Measurements from ENCODE around the gene PSMC3. TPM values are rescaled to one million over a fixed set of nuclear protein-coding genes. Genes with fewer than 3 reads are reported as not detected.
A peak's percentile ranks its signal among the peaks of the same experiment; 100 is the strongest.

PSMC3 gene
- 162 and 194 TPM in 2 replicates for total RNA-seq (2022)
- Bru-seq, nascent RNA: percentile 81 among the genes with signal in this experiment
- BruChase-seq, experiment 1, labeled RNA remaining after a 6-hour chase: percentile 90 among the genes with signal in this experiment
- BruChase-seq, experiment 2, labeled RNA remaining after a 2-hour chase: percentile 80 among the genes with signal in this experiment
- long read RNA-seq, transcript PSMC3-212 (12 exons, 1,373 nt): major isoform, 560 of 691 reads
- long read RNA-seq, partial matches to known transcripts: 64 of 691 reads
- long read RNA-seq, other reads (novel, unspliced or antisense): 67 of 691 reads

DNA sequence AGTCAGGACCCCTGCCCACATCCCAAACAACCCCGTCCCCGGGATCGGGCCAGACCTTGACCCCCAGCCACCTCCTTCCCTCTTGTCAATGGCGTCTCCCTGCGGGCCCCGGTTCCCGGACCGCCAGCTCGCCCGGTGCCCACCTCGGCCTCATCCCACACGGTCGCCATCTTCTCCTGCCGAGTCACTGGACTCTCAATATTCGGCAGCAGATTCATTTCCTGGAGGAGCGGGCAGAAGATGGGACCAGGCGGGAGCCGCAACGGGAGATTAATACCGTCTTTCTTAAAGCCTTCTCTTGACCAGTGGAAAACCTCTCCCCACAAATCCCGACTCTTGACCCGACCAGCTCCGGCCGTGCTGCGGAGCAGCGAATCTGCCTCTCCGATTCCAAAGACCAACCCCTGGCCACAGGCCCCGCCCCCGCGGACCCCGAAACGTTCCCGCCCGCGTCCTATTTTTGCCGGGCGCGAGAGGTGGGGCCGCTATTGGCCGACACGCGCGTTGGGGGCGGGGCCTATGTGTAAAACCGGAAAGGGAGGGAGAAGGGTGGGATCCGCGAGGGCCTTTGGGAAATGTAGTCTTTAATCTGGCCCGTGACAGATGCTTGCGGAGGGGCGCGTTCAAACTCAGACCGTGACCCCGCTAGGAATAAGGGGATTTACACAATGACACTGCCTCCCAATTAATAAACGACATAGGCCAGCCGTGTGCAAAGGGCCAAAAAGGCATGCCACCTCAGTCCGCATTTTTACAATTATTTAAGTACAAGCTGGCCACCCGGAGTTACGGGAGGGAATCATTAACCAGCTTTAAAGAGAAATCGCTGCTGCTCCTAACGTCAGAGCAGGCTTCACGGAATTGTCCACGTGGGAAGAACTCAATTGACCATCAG, at the start of gene PSMC3:
PSMC3 (minus strand) TSS at position 378 of the 895 bp plus-strand sequence; CDS start at position 218, 160 bp downstream.
- Mint-ChIP-seq H3K27ac (ENCODE audit: low read depth, unreplicated experiment) (peak within 1 kb of the TSS; percentile 100), H3K4me1 (ENCODE audit: insufficient read depth, unreplicated experiment) (peaks cover 17% of the 10 kb centered on the region), H3K36me3 (ENCODE audit: insufficient read depth, unreplicated experiment) (peaks cover 42% of the 10 kb centered on the region), H3K4me3 (ENCODE audit: unreplicated experiment) (peak within 1 kb of the TSS; percentile 98), H3K27me3 (ENCODE audit: insufficient read depth, unreplicated experiment) (no peaks in the 10 kb centered on the region), H3K9me3 (ENCODE audit: unreplicated experiment) (no peaks in the 10 kb centered on the region)
- POLR2A ChIA-PET: interaction anchor here (0.6 to 4.4 kb wide), 17 partner anchors 8 to 675 kb away, joined by 3 to 75 read pairs (median 4); partner anchors contain the start of genes ACP2, PTPMT1, RAPSN and SLC39A13
- BruUV-seq (replicated peaks): no TSS peak
- TF ChIP-seq, protein P1, sequence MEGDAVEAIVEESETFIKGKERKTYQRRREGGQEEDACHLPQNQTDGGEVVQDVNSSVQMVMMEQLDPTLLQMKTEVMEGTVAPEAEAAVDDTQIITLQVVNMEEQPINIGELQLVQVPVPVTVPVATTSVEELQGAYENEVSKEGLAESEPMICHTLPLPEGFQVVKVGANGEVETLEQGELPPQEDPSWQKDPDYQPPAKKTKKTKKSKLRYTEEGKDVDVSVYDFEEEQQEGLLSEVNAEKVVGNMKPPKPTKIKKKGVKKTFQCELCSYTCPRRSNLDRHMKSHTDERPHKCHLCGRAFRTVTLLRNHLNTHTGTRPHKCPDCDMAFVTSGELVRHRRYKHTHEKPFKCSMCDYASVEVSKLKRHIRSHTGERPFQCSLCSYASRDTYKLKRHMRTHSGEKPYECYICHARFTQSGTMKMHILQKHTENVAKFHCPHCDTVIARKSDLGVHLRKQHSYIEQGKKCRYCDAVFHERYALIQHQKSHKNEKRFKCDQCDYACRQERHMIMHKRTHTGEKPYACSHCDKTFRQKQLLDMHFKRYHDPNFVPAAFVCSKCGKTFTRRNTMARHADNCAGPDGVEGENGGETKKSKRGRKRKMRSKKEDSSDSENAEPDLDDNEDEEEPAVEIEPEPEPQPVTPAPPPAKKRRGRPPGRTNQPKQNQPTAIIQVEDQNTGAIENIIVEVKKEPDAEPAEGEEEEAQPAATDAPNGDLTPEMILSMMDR (IDR thresholded peaks at IDR 0.05; ENCODE audit: unreplicated experiment): no peak
- DNase-seq (ENCODE audit: unreplicated experiment): peak; percentile 98
- intact Hi-C loops (cut with micrococcal nuclease): no loop called here
- CTCF ChIA-PET: interaction anchor here (0.6 to 2.7 kb wide), 8 partner anchors 16 to 273 kb away, joined by 3 to 8 read pairs (median 3); no protein-coding TSS in a partner anchor

DNA sequence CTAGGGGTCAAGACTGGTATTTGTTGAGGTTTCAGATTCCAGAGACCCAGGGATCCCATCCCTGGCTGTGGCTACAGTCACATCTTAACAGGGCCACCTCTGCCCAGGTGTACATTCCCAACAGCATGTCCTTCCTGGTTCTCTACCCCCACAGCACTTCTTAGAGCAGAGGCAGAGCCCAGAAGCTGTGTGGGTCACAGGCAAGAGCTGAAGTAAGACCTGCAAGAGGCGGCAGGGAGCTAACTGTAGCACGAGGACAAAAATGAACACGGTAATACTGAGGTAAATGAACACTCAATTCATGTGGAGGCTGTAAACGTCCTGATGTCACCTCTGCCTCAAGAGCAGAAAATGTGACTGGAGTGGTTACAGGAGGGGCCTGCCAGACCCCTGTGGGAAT, 44.4 kb upstream of the PSMC3 start:
- intact Hi-C loops (cut with micrococcal nuclease): no loop called here
- ChIA-PET CTCF (interaction anchor here (0.6 kb wide), 1 partner anchor 54 kb away, joined by 3 read pairs; no protein-coding TSS in a partner anchor), POLR2A (interaction anchor here (0.9 kb wide), 1 partner anchor 107 kb away, joined by 3 read pairs; no protein-coding TSS in a partner anchor)
- Mint-ChIP-seq H3K4me1 (ENCODE audit: insufficient read depth, unreplicated experiment) (peaks cover 7% of the 10 kb centered on the region), H3K27ac (ENCODE audit: low read depth, unreplicated experiment) (no peak overlapping the region), H3K27me3 (ENCODE audit: insufficient read depth, unreplicated experiment) (no peaks in the 10 kb centered on the region), H3K4me3 (ENCODE audit: unreplicated experiment) (no peak overlapping the region), H3K36me3 (ENCODE audit: insufficient read depth, unreplicated experiment) (peaks cover 89% of the 10 kb centered on the region), H3K9me3 (ENCODE audit: unreplicated experiment) (no peaks in the 10 kb centered on the region)
- TF ChIP-seq, protein P1 (IDR thresholded peaks at IDR 0.05; ENCODE audit: unreplicated experiment): no peak
- no TSS peak for BruUV-seq (replicated peaks)
- no peak for DNase-seq (ENCODE audit: unreplicated experiment)

GRCh38 chr11:47469361-47470179, 43.3 kb upstream of the PSMC3 start:
- Mint-ChIP-seq H3K9me3 (ENCODE audit: unreplicated experiment) (no peaks in the 10 kb centered on the region), H3K36me3 (ENCODE audit: insufficient read depth, unreplicated experiment) (peaks cover 86% of the 10 kb centered on the region), H3K27ac (ENCODE audit: low read depth, unreplicated experiment) (no peak overlapping the region), H3K4me1 (ENCODE audit: insufficient read depth, unreplicated experiment) (peaks cover 7% of the 10 kb centered on the region), H3K4me3 (ENCODE audit: unreplicated experiment) (no peak overlapping the region), H3K27me3 (ENCODE audit: insufficient read depth, unreplicated experiment) (no peaks in the 10 kb centered on the region)
- intact Hi-C loops (cut with micrococcal nuclease): loop anchor here (5.0 kb wide), 1 partner anchor 83 kb away; the partner anchor contains the start of gene CELF1
- BruUV-seq (replicated peaks): no TSS peak
- no peak for DNase-seq (ENCODE audit: unreplicated experiment)
- TF ChIP-seq, protein P1 (IDR thresholded peaks at IDR 0.05; ENCODE audit: unreplicated experiment): no peak
- CTCF ChIA-PET: interaction anchor here (0.6 to 1.6 kb wide), 4 partner anchors 12 to 85 kb away, joined by 3 to 6 read pairs (median 4); no protein-coding TSS in a partner anchor
- POLR2A ChIA-PET: interaction anchor here (0.6 kb wide), 1 partner anchor 18 kb away, joined by 4 read pairs; no protein-coding TSS in a partner anchor

Data from MCF 10A (cell line).